ENCODE results near the gene PTPN3.

PTPN3 gene

GRCh38 chr9:109399258-109399767 is 98.8 kb downstream of the PTPN3 start:
- Histone ChIP-seq H3K9me3 (ENCODE audit: low read length) (no peaks in the 10 kb centered on the region), H3K4me1 (ENCODE audit: insufficient read depth, low read length) (no peaks in the 10 kb centered on the region), H3K9ac (ENCODE audit: low read length) (no peak overlapping the region), H3K4me3 (ENCODE audit: low read depth in 1 of 2, low read length in 2 of 2) (no peak overlapping the region), H3K36me3 (ENCODE audit: insufficient read depth, low read length) (no peaks in the 10 kb centered on the region), H3K27ac (ENCODE audit: low read depth, low read length) (no peak overlapping the region), H3K27me3 (ENCODE audit: control insufficient read depth in 1 of 2, insufficient read depth in 2 of 2, low read length in 2 of 2) (no peaks in the 10 kb centered on the region)

DNA sequence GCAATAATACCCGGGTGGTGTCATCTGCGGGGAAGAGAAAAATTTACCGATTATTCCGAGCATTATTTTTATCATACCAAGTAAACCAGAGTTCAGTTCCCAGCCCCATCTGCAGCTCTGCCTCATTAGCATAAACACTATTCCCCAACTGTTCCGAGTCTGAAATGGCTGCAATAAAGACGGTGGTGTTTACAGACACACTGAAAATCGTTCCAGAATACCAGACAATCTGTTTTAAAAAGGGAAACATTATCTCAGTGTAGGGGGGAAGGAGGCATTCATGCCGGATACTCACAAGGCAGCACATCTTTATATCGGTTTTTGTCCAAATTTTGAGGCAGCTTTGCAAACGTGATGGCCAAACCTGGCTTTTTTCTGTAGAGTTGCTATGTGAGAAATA is 106.9 kb downstream of the PTPN3 start:
- Histone ChIP-seq H3K36me3 (ENCODE audit: insufficient read depth, low read length) (no peaks in the 10 kb centered on the region), H3K9me3 (ENCODE audit: low read length) (no peaks in the 10 kb centered on the region), H3K9ac (ENCODE audit: low read length) (no peak overlapping the region), H3K4me3 (ENCODE audit: low read depth in 1 of 2, low read length in 2 of 2) (no peak overlapping the region), H3K27ac (ENCODE audit: low read depth, low read length) (no peak overlapping the region), H3K4me1 (ENCODE audit: insufficient read depth, low read length) (no peaks in the 10 kb centered on the region), H3K27me3 (ENCODE audit: control insufficient read depth in 1 of 2, insufficient read depth in 2 of 2, low read length in 2 of 2) (no peaks in the 10 kb centered on the region)

- no peaks in the 10 kb centered on the region for H3K27me3 ChIP-seq (ENCODE audit: control insufficient read depth in 1 of 2, insufficient read depth in 2 of 2, low read length in 2 of 2)
- no peaks in the 10 kb centered on the region for H3K4me1 ChIP-seq (ENCODE audit: insufficient read depth, low read length)
- H3K4me3 ChIP-seq (ENCODE audit: low read depth in 1 of 2, low read length in 2 of 2): no peak overlapping the region
- no peak overlapping the region for H3K27ac ChIP-seq (ENCODE audit: low read depth, low read length)
- H3K9me3 ChIP-seq (ENCODE audit: low read length): no peaks in the 10 kb centered on the region
- no peak overlapping the region for H3K9ac ChIP-seq (ENCODE audit: low read length)
- H3K36me3 ChIP-seq (ENCODE audit: insufficient read depth, low read length): no peaks in the 10 kb centered on the region
These were observed 110.3 kb downstream of the PTPN3 start for GRCh38 chr9:109387856-109388255.

GRCh38 chr9:109387206-109387605 is 110.9 kb downstream of the PTPN3 start:
- Histone ChIP-seq H3K27me3 (ENCODE audit: control insufficient read depth in 1 of 2, insufficient read depth in 2 of 2, low read length in 2 of 2) (no peaks in the 10 kb centered on the region), H3K4me1 (ENCODE audit: insufficient read depth, low read length) (no peaks in the 10 kb centered on the region), H3K36me3 (ENCODE audit: insufficient read depth, low read length) (no peaks in the 10 kb centered on the region), H3K27ac (ENCODE audit: low read depth, low read length) (no peak overlapping the region), H3K9ac (ENCODE audit: low read length) (no peak overlapping the region), H3K4me3 (ENCODE audit: low read depth in 1 of 2, low read length in 2 of 2) (no peak overlapping the region), H3K9me3 (ENCODE audit: low read length) (no peaks in the 10 kb centered on the region)

- H3K9ac ChIP-seq (ENCODE audit: low read length): no peak overlapping the region
- H3K36me3 ChIP-seq (ENCODE audit: insufficient read depth, low read length): no peaks in the 10 kb centered on the region
These were observed 112.6 kb downstream of the PTPN3 start for GRCh38 chr9:109385499-109385898.

DNA sequence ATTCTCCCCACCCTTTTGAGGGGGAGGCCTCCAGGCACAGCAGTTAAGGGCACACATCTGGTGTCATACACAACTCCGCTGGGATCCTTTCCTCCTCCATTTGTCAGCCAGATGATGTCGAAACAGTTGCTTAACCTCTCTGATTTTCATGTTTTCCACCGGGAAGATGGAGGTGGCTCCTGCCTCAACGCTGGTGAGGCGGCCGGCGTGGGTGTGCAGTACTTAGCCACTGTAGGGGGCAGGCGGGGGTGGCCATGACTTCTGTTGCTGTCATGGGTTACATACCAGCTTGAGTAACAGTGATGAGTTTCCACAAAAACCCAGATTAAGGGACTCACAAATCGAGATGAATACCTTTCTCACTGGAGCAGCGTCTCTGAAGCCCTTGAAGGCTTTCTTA is 114.2 kb downstream of the PTPN3 start:
- H3K9ac ChIP-seq (ENCODE audit: low read length): no peak overlapping the region
- H3K9me3 ChIP-seq (ENCODE audit: low read length): no peaks in the 10 kb centered on the region
- no peaks in the 10 kb centered on the region for H3K36me3 ChIP-seq (ENCODE audit: insufficient read depth, low read length)
- no peaks in the 10 kb centered on the region for H3K27me3 ChIP-seq (ENCODE audit: control insufficient read depth in 1 of 2, insufficient read depth in 2 of 2, low read length in 2 of 2)
- H3K27ac ChIP-seq (ENCODE audit: low read depth, low read length): no peak overlapping the region
- no peaks in the 10 kb centered on the region for H3K4me1 ChIP-seq (ENCODE audit: insufficient read depth, low read length)
- H3K4me3 ChIP-seq (ENCODE audit: low read depth in 1 of 2, low read length in 2 of 2): no peak overlapping the region

More at GRCh38 chr9:109385499-109385898, 112.6 kb downstream of the PTPN3 start:
- H3K27me3 ChIP-seq (ENCODE audit: control insufficient read depth in 1 of 2, insufficient read depth in 2 of 2, low read length in 2 of 2): no peaks in the 10 kb centered on the region
- no peak overlapping the region for H3K27ac ChIP-seq (ENCODE audit: low read depth, low read length)
- no peak overlapping the region for H3K4me3 ChIP-seq (ENCODE audit: low read depth in 1 of 2, low read length in 2 of 2)
- no peaks in the 10 kb centered on the region for H3K9me3 ChIP-seq (ENCODE audit: low read length)
- H3K4me1 ChIP-seq (ENCODE audit: insufficient read depth, low read length): no peaks in the 10 kb centered on the region

DNA sequence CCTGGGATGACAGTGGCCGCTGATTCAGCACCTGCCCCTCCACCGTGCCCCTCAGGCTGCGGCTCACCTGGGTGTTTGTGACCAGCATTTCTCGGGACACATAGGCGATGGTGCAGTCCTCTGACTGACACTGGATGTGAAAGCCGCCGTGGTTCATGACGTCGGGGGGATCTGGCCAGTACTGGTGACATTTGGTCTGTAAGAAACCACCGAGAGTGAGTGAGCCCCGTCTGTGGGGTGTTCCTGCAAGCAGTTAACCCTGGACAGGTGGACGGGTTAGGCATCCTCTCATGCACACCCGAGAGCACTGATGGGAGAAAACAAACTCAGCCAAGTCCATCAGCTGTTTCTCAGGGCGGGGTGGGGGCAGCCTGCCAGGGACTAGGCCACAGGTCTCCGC is 114.8 kb downstream of the PTPN3 start:
- H3K4me3 ChIP-seq (ENCODE audit: low read depth in 1 of 2, low read length in 2 of 2): no peak overlapping the region
- no peak overlapping the region for H3K9ac ChIP-seq (ENCODE audit: low read length)
- H3K9me3 ChIP-seq (ENCODE audit: low read length): no peaks in the 10 kb centered on the region
- H3K4me1 ChIP-seq (ENCODE audit: insufficient read depth, low read length): no peaks in the 10 kb centered on the region
- no peaks in the 10 kb centered on the region for H3K36me3 ChIP-seq (ENCODE audit: insufficient read depth, low read length)
- no peaks in the 10 kb centered on the region for H3K27me3 ChIP-seq (ENCODE audit: control insufficient read depth in 1 of 2, insufficient read depth in 2 of 2, low read length in 2 of 2)
- no peak overlapping the region for H3K27ac ChIP-seq (ENCODE audit: low read depth, low read length)

- Histone ChIP-seq H3K27ac (ENCODE audit: low read depth, low read length) (no peak overlapping the region), H3K9ac (ENCODE audit: low read length) (no peak overlapping the region), H3K9me3 (ENCODE audit: low read length) (no peaks in the 10 kb centered on the region), H3K4me1 (ENCODE audit: insufficient read depth, low read length) (no peaks in the 10 kb centered on the region), H3K4me3 (ENCODE audit: low read depth in 1 of 2, low read length in 2 of 2) (no peak overlapping the region), H3K27me3 (ENCODE audit: control insufficient read depth in 1 of 2, insufficient read depth in 2 of 2, low read length in 2 of 2) (no peaks in the 10 kb centered on the region), H3K36me3 (ENCODE audit: insufficient read depth, low read length) (no peaks in the 10 kb centered on the region)
These were observed 115.5 kb downstream of the PTPN3 start for GRCh38 chr9:109382585-109382984.

DNA sequence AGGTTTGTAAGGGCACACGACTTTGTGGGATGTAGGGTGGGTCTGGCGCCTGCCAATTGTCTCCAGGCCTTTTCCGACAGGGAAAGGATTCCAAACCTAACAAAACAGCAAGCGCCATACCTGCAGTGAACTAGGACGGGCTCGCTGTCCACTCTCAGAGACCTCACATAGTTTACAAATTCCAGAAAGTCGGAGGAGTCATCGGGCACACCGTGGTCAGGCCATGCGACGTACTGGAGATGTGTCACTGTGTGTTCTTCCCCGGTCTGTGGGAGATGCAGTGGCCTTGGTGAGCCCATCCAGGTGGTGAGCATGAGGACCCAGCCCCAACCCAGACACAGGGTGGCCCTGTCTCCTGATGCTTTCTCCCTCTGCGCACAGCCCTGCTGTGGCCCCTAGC is 115.9 kb downstream of the PTPN3 start:
- no peak overlapping the region for H3K4me3 ChIP-seq (ENCODE audit: low read depth in 1 of 2, low read length in 2 of 2)
- H3K9ac ChIP-seq (ENCODE audit: low read length): no peak overlapping the region
- no peak overlapping the region for H3K27ac ChIP-seq (ENCODE audit: low read depth, low read length)
- H3K4me1 ChIP-seq (ENCODE audit: insufficient read depth, low read length): no peaks in the 10 kb centered on the region
- H3K36me3 ChIP-seq (ENCODE audit: insufficient read depth, low read length): no peaks in the 10 kb centered on the region
- H3K9me3 ChIP-seq (ENCODE audit: low read length): no peaks in the 10 kb centered on the region
- no peaks in the 10 kb centered on the region for H3K27me3 ChIP-seq (ENCODE audit: control insufficient read depth in 1 of 2, insufficient read depth in 2 of 2, low read length in 2 of 2)

- no peak overlapping the region for H3K9ac ChIP-seq (ENCODE audit: low read length)
- no peaks in the 10 kb centered on the region for H3K27me3 ChIP-seq (ENCODE audit: control insufficient read depth in 1 of 2, insufficient read depth in 2 of 2, low read length in 2 of 2)
- no peaks in the 10 kb centered on the region for H3K4me1 ChIP-seq (ENCODE audit: insufficient read depth, low read length)
- H3K36me3 ChIP-seq (ENCODE audit: insufficient read depth, low read length): no peaks in the 10 kb centered on the region
- no peak overlapping the region for H3K4me3 ChIP-seq (ENCODE audit: low read depth in 1 of 2, low read length in 2 of 2)
- H3K9me3 ChIP-seq (ENCODE audit: low read length): no peaks in the 10 kb centered on the region
- H3K27ac ChIP-seq (ENCODE audit: low read depth, low read length): no peak overlapping the region
These were observed 116.9 kb downstream of the PTPN3 start for GRCh38 chr9:109381011-109381729.

GRCh38 chr9:109379513-109379912 is 118.6 kb downstream of the PTPN3 start:
- no peaks in the 10 kb centered on the region for H3K9me3 ChIP-seq (ENCODE audit: low read length)
- no peak overlapping the region for H3K4me3 ChIP-seq (ENCODE audit: low read depth in 1 of 2, low read length in 2 of 2)
- H3K4me1 ChIP-seq (ENCODE audit: insufficient read depth, low read length): no peaks in the 10 kb centered on the region
- H3K27me3 ChIP-seq (ENCODE audit: control insufficient read depth in 1 of 2, insufficient read depth in 2 of 2, low read length in 2 of 2): no peaks in the 10 kb centered on the region
- H3K36me3 ChIP-seq (ENCODE audit: insufficient read depth, low read length): no peaks in the 10 kb centered on the region
- no peak overlapping the region for H3K9ac ChIP-seq (ENCODE audit: low read length)
- no peak overlapping the region for H3K27ac ChIP-seq (ENCODE audit: low read depth, low read length)

GRCh38 chr9:109378316-109378715 is 119.8 kb downstream of the PTPN3 start:
- Histone ChIP-seq H3K27ac (ENCODE audit: low read depth, low read length) (no peak overlapping the region), H3K36me3 (ENCODE audit: insufficient read depth, low read length) (no peaks in the 10 kb centered on the region), H3K27me3 (ENCODE audit: control insufficient read depth in 1 of 2, insufficient read depth in 2 of 2, low read length in 2 of 2) (no peaks in the 10 kb centered on the region)

More at GRCh38 chr9:109378316-109378715, 119.8 kb downstream of the PTPN3 start:
- no peak overlapping the region for H3K9ac ChIP-seq (ENCODE audit: low read length)
- no peaks in the 10 kb centered on the region for H3K4me1 ChIP-seq (ENCODE audit: insufficient read depth, low read length)
- H3K9me3 ChIP-seq (ENCODE audit: low read length): no peaks in the 10 kb centered on the region
- no peak overlapping the region for H3K4me3 ChIP-seq (ENCODE audit: low read depth in 1 of 2, low read length in 2 of 2)
